ENCODE results near the gene NMD3. TPM values are rescaled to one million over a fixed set of nuclear protein-coding genes. Genes with fewer than 3 reads are reported as not detected.

The NMD3 gene
- total RNA-seq, 1 donor from 2014 or later: 49.0 TPM

DNA sequence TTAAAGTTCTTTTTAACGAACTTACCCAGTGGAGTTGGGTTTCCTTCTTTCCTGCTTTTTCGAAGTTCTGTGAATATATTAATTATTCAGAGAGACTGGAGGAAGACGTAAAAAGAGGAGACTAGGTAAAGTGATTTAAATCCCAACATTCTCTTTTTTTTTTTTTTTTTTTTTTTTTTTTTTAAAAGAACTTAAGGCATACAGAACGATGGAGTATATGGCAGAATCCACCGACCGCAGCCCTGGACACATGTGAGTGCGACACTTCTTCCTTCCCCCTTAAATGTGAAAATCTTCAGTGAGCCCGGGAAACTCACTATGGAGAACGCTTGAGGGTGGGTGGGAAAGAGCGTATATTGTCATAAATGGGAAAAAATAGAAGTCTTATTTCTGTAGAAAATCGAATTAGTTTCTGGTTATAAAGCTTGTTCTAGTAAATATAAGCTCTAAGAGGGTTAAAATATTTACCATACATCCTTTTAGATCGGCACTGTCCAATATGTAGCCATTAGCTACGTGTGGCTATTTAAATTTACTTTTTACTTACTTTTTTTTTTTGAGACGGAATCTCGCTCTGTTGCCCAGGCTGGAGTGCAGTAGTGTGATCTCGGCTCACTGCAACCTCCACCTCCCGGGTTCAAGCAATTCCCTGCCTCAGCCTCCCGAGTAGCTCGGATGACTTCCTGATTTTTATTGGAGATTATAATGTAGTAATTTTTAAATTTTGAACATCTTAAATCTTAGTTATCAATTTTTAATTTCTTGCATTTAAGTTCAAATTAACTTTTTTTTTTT is 892 bp downstream of the NMD3 start:
- intact Hi-C loops (cut with DNase I): loop anchor here (5.0 kb wide), 2 partner anchors 120 to 135 kb away; no protein-coding TSS in a partner anchor
- DNase-seq (ENCODE audit: missing footprints) (peak; percentile 75), ATAC-seq (no peak)

GRCh38 chr3:161222662-161223061 is 1.6 kb downstream of the NMD3 start:
- ATAC-seq: no peak
- no peak for DNase-seq (ENCODE audit: missing footprints)
- intact Hi-C loops (cut with DNase I): loop anchor here (5.0 kb wide), 2 partner anchors 120 to 135 kb away; no protein-coding TSS in a partner anchor

- intact Hi-C loops (cut with DNase I): loop anchor here (5.0 kb wide), 2 partner anchors 122 to 137 kb away; no protein-coding TSS in a partner anchor
- ATAC-seq (no peak), DNase-seq (ENCODE audit: missing footprints) (no peak)
These were observed 3.7 kb downstream of the NMD3 start for GRCh38 chr3:161224786-161225185.

- no peak for DNase-seq (ENCODE audit: missing footprints)
- intact Hi-C loops (cut with DNase I): no loop called here
- no peak for ATAC-seq
These were observed 9.6 kb downstream of the NMD3 start for GRCh38 chr3:161230621-161231171.

- ATAC-seq (no peak), DNase-seq (ENCODE audit: missing footprints) (no peak)
- intact Hi-C loops (cut with DNase I): no loop called here
These were observed 10.8 kb downstream of the NMD3 start for GRCh38 chr3:161231861-161232260.

GRCh38 chr3:161233557-161233956 is 12.4 kb downstream of the NMD3 start:
- intact Hi-C loops (cut with DNase I): no loop called here
- no peak for DNase-seq (ENCODE audit: missing footprints)
- no peak for ATAC-seq

GRCh38 chr3:161236240-161236639 is 15.1 kb downstream of the NMD3 start:
- ATAC-seq (no peak), DNase-seq (ENCODE audit: missing footprints) (no peak)
- intact Hi-C loops (cut with DNase I): no loop called here

DNA sequence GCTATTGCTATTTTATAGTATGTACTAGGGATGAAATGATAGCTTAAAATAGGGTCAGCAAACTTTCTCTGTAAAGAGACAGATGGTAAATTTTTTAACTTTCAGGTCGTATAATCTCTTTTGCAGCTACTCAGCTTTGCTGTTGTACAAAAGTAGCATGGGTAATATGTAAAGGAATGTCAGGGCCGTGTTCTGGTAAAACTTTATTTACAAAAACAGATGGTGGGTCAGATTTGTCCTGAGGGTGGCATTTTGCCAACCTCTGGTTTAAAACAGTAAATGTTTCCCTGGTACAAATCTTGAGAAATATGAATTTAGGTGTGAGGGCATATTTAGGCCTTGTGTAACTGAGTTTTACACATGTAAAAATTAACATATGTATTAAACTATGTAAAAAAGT is 18.6 kb downstream of the NMD3 start:
- intact Hi-C loops (cut with DNase I): no loop called here
- DNase-seq (ENCODE audit: missing footprints): no peak
- ATAC-seq: no peak

GRCh38 chr3:161244538-161244937 is 23.4 kb downstream of the NMD3 start:
- intact Hi-C loops (cut with DNase I): no loop called here
- DNase-seq (ENCODE audit: missing footprints) (no peak), ATAC-seq (no peak)

GRCh38 chr3:161247049-161247448 is 25.9 kb downstream of the NMD3 start:
- ATAC-seq (no peak), DNase-seq (ENCODE audit: missing footprints) (no peak)
- intact Hi-C loops (cut with DNase I): no loop called here

DNA sequence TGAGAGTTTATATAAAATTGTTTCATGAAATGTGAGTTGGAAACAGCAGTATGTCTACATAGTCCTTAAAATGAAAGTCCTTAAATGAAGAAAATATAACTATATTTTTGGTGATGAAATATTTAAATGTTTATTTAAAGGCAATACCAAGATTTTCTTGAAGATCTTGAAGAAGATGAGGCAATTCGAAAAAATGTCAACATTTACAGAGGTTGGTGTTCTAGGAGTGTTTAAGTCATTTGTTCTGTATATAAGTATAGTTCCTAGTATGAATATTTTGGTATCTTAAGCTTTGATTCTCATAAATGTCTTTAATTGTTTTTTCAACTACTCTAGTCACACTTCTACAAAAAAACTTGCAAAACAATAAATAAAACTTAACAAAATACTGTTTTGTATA is 29.0 kb downstream of the NMD3 start:
- DNase-seq (ENCODE audit: missing footprints) (no peak), ATAC-seq (no peak)
- intact Hi-C loops (cut with DNase I): no loop called here

- DNase-seq (ENCODE audit: missing footprints) (no peak), ATAC-seq (no peak)
- intact Hi-C loops (cut with DNase I): no loop called here
These were observed 30.6 kb downstream of the NMD3 start for GRCh38 chr3:161251716-161252115.

DNA sequence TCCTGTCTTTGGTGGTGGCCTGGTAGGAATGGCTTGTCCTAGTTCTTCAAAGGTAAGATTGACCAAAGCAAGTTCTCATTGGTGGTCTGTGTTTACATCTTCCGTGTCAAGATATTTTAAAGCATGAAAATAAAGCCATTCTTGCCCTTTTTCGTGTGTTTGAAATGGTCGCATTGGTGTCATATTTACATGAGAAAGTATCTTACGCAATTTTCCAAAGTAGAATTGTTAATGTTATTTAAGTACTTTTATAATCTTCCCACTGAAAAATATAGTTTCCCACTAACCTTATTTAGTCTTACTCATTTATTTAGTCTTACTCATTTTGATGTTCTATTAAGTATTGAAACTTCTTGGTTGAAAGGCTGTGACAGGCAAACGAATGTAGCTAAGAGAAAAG is 31.0 kb downstream of the NMD3 start:
- intact Hi-C loops (cut with DNase I): no loop called here

GRCh38 chr3:161253711-161254110 is 32.6 kb downstream of the NMD3 start:
- intact Hi-C loops (cut with DNase I): no loop called here
- no peak for DNase-seq (ENCODE audit: missing footprints)
- no peak for ATAC-seq

More for the DNA sequence above, 31.0 kb downstream of the NMD3 start:
- no peak for ATAC-seq
- DNase-seq (ENCODE audit: missing footprints): no peak

DNA sequence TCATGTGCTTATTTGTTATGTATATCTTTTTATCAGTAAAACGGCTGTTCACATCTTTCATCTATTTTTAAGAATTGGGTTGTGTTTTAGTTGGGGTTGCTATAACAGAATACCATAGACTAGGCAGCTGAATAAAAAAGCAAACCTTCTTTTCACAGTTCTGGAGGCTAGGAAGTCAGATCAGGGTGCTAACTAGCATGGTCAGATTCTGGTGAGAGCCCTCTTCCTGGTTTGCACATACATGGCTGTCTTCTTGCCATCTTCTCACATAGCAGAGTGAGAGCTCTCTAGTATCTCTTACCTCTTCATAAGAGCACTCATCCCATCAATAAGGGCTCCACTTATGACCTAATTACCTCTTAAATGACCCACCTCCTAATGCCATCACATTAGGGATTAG is 33.8 kb downstream of the NMD3 start:
- no peak for ATAC-seq
- no peak for DNase-seq (ENCODE audit: missing footprints)
- intact Hi-C loops (cut with DNase I): no loop called here

DNA sequence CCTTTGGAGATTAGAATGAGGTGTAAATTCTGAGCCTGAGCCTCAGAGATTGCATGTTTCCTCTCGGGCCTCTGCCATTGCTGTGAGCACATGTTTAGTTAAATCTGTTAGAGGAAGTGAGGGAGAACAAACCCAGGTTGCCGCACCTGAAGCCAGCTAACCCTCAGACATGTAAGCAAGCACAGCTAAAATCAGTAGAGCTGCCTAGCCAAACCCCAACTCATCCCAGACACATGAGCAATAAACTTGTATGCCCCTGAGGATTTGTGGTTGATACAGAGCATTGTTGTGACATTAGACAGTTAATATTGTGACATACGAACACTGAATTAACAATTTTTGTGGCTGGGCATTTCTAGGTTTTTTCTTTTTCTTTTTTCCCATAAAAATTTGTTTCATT is 41.9 kb downstream of the NMD3 start:
- DNase-seq (ENCODE audit: missing footprints): no peak
- no peak for ATAC-seq
- intact Hi-C loops (cut with DNase I): no loop called here

DNA sequence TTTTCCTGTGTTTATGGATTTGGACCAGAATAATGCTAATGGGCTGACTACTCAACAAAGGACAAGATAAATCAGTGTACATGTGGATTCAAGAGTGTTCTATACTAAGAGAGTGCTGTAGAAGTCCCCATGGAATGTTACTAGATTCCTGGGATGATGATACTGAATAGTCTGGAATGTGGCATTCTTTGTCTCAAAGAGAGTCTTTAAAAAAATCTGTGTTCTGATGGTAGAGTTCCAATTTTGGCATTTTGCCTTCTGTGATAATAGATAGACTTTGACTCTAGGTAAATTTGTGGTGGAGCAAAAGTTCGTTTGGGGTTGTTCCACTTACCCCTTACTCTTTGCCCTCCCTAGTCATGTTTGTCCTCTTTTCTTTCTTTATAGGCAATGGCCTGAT is 43.7 kb downstream of the NMD3 start:
- intact Hi-C loops (cut with DNase I): no loop called here
- DNase-seq (ENCODE audit: missing footprints) (no peak), ATAC-seq (no peak)

DNA sequence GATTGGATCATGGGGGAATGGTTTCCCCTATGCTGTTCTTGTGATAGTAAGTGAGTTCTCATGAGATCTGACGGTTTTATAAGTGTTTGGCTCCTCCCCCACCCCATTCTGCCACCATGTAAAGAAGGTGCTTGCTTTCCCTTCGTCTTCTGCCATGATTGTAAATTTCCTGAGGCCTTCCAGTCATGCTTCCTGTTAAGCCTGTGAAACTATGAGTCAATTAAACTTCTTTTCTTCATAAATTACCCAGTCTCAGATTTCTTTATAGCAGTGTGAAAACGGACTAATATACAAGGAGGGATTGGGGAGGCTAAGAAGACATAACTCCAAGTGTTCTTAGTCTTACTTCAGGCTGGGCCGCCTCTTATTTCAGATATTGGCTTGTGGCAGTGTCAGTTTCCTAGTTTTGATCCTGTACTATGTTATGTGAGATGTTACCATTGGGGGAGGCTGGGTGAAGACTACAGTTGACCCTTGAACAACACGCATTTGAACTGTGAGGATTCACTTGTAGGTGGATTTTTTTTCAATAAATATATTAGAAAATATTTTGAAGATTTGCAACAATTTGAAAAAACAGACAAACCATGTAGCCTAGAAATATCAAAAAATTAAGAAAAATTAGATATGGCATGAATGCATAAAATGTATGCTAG is 44.9 kb downstream of the NMD3 start:
- no peak for ATAC-seq
- intact Hi-C loops (cut with DNase I): no loop called here
- no peak for DNase-seq (ENCODE audit: missing footprints)

DNA sequence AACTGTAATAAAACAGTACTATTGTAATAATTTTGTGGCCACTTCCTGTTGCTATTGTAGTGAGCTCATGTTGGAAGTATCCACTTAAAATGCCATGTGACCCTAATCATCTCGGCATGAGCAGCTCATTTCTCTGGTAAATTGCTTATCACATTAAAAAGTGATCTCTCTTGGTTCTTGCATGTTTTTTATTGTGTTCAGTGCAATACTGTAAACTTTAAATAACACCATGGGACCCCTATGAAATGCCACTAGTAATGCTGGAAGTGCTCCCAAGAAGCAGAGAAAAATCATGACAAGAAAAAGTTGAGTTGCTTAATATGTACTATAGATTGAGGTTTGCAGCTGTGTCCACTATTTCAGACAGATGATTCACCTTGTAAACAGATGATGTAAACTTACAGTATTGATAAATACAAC is 45.6 kb downstream of the NMD3 start:
- intact Hi-C loops (cut with DNase I): no loop called here
- DNase-seq (ENCODE audit: missing footprints) (no peak), ATAC-seq (no peak)

- intact Hi-C loops (cut with DNase I): no loop called here
- DNase-seq (ENCODE audit: missing footprints) (no peak), ATAC-seq (no peak)
These were observed 46.5 kb downstream of the NMD3 start for GRCh38 chr3:161267646-161268045.
